Measurements from ENCODE around the gene PPP2R5D. TPM values are rescaled to one million over a fixed set of nuclear protein-coding genes. Genes with fewer than 3 reads are reported as not detected.
"Not testable (repeated sequence)": the region's sequence is repeated elsewhere in the genome, so short reads cannot be mapped to it uniquely, and the experiment has no call there.

The PPP2R5D gene
- polyA plus RNA-seq, 6 donors from 2014 or later: 13.6 to 23.8 (median 14.5) TPM

GRCh38 chr6:43029120-43029519 lies 44.8 kb downstream of the PPP2R5D start:
- peaks cover 11 to 24% of the 10 kb centered on the region in 2 donors for H3K36me3 Mint-ChIP-seq
- DNase-seq: no peak

GRCh38 chr6:43032326-43032725 lies 48.0 kb downstream of the PPP2R5D start:
- H3K27ac Mint-ChIP-seq: peak overlapping the region in 3 of 6 donors; percentile 15 to 87 (median 49)
- DNase-seq (no peak), ATAC-seq (ENCODE audit: low read depth in 2 of 2) (no peak)
- no peaks in the 10 kb centered on the region for H3K27me3 Mint-ChIP-seq
- H3K36me3 Mint-ChIP-seq: peaks cover 7 to 11% of the 10 kb centered on the region in 2 donors
- peaks cover 0 to 4% (median 0%) of the 10 kb centered on the region in 3 donors for H3K4me1 Mint-ChIP-seq
- H3K9me3 Mint-ChIP-seq: no peaks in the 10 kb centered on the region
- H3K4me3 Mint-ChIP-seq: no peak overlapping the region

More at GRCh38 chr6:43029120-43029519, 44.8 kb downstream of the PPP2R5D start:
- Mint-ChIP-seq H3K4me3 (no peak overlapping the region), H3K27ac (no peak overlapping the region), H3K9me3 (no peaks in the 10 kb centered on the region), H3K27me3 (no peaks in the 10 kb centered on the region), H3K4me1 (peaks cover 6 to 11% (median 6%) of the 10 kb centered on the region in 3 donors)
- no peak for ATAC-seq (ENCODE audit: low read depth in 2 of 2)

- DNase-seq (no peak), ATAC-seq (ENCODE audit: low read depth in 2 of 2) (no peak)
- Mint-ChIP-seq H3K36me3 (peaks cover 6 to 10% of the 10 kb centered on the region in 2 donors), H3K4me1 (no peaks in the 10 kb centered on the region), H3K4me3 (peak overlapping the region in 1 of 8 donors; percentile 31), H3K27me3 (no peaks in the 10 kb centered on the region), H3K27ac (peak overlapping the region in 2 of 6 donors; percentile 11 to 52), H3K9me3 (no peaks in the 10 kb centered on the region)
Measured at GRCh38 chr6:43033496-43034189, 49.3 kb downstream of the PPP2R5D start.

GRCh38 chr6:43034190-43034525 lies 49.8 kb downstream of the PPP2R5D start:
- H3K4me1 Mint-ChIP-seq: no peaks in the 10 kb centered on the region
- DNase-seq (no peak), ATAC-seq (ENCODE audit: low read depth in 2 of 2) (no peak)
- H3K27me3 Mint-ChIP-seq: no peaks in the 10 kb centered on the region
- peaks cover 6 to 12% of the 10 kb centered on the region in 2 donors for H3K36me3 Mint-ChIP-seq
- no peak overlapping the region for H3K4me3 Mint-ChIP-seq
- H3K27ac Mint-ChIP-seq: peak overlapping the region in 3 of 6 donors; percentile 39 to 58 (median 52)
- no peaks in the 10 kb centered on the region for H3K9me3 Mint-ChIP-seq

GRCh38 chr6:43035495-43036194 lies 51.3 kb downstream of the PPP2R5D start:
- Mint-ChIP-seq H3K27ac (peak overlapping the region in 1 of 6 donors; percentile 65), H3K4me1 (peaks cover 0 to 2% (median 0%) of the 10 kb centered on the region in 3 donors), H3K4me3 (no peak overlapping the region), H3K36me3 (peaks cover 0 to 12% of the 10 kb centered on the region in 2 donors), H3K9me3 (no peaks in the 10 kb centered on the region), H3K27me3 (no peaks in the 10 kb centered on the region)
- DNase-seq (no peak), ATAC-seq (ENCODE audit: low read depth in 2 of 2) (no peak)

- Mint-ChIP-seq H3K36me3 (peaks cover 0 to 19% of the 10 kb centered on the region in 2 donors), H3K4me3 (no peak overlapping the region)
Measured at GRCh38 chr6:43036712-43037111, 52.3 kb downstream of the PPP2R5D start.

GRCh38 chr6:43037197-43037596 lies 52.8 kb downstream of the PPP2R5D start:
- DNase-seq (no peak), ATAC-seq (ENCODE audit: low read depth in 2 of 2) (no peak)
- Mint-ChIP-seq H3K9me3 (no peaks in the 10 kb centered on the region), H3K4me3 (no peak overlapping the region), H3K36me3 (peaks cover 0 to 19% of the 10 kb centered on the region in 2 donors), H3K4me1 (peaks cover 0 to 2% (median 0%) of the 10 kb centered on the region in 3 donors), H3K27me3 (no peaks in the 10 kb centered on the region), H3K27ac (no peak overlapping the region)

More at GRCh38 chr6:43036712-43037111, 52.3 kb downstream of the PPP2R5D start:
- H3K4me1 Mint-ChIP-seq: peaks cover 0 to 2% (median 0%) of the 10 kb centered on the region in 3 donors
- H3K27me3 Mint-ChIP-seq: no peaks in the 10 kb centered on the region
- no peaks in the 10 kb centered on the region for H3K9me3 Mint-ChIP-seq
- H3K27ac Mint-ChIP-seq: no peak overlapping the region
- ATAC-seq (ENCODE audit: low read depth in 2 of 2): no peak
- DNase-seq: no peak

- ATAC-seq (ENCODE audit: low read depth in 2 of 2) (no peak), DNase-seq (no peak)
- H3K4me3 Mint-ChIP-seq: no peak overlapping the region
- H3K4me1 Mint-ChIP-seq: peaks cover 0 to 2% (median 0%) of the 10 kb centered on the region in 3 donors
- H3K36me3 Mint-ChIP-seq: peaks cover 4 to 19% of the 10 kb centered on the region in 2 donors
- no peaks in the 10 kb centered on the region for H3K9me3 Mint-ChIP-seq
- peak overlapping the region in 1 of 6 donors; percentile 75 for H3K27ac Mint-ChIP-seq
- no peaks in the 10 kb centered on the region for H3K27me3 Mint-ChIP-seq
Measured at GRCh38 chr6:43037706-43038105, 53.3 kb downstream of the PPP2R5D start.

GRCh38 chr6:43038727-43039126 lies 54.4 kb downstream of the PPP2R5D start:
- Mint-ChIP-seq H3K27ac (peak overlapping the region in 2 of 6 donors; percentile 88 to 94), H3K36me3 (peaks cover 5 to 19% of the 10 kb centered on the region in 2 donors), H3K4me3 (no peak overlapping the region)

GRCh38 chr6:43040542-43041257 lies 56.3 kb downstream of the PPP2R5D start:
- no peak for DNase-seq
- peaks cover 0 to 4% (median 2%) of the 10 kb centered on the region in 3 donors for H3K4me1 Mint-ChIP-seq
- no peak for ATAC-seq (ENCODE audit: low read depth in 2 of 2)
- no peaks in the 10 kb centered on the region for H3K27me3 Mint-ChIP-seq
- no peak overlapping the region for H3K27ac Mint-ChIP-seq
- H3K9me3 Mint-ChIP-seq: no peaks in the 10 kb centered on the region
- no peak overlapping the region for H3K4me3 Mint-ChIP-seq
- H3K36me3 Mint-ChIP-seq: peaks cover 5 to 24% of the 10 kb centered on the region in 2 donors

More at GRCh38 chr6:43038727-43039126, 54.4 kb downstream of the PPP2R5D start:
- Mint-ChIP-seq H3K9me3 (no peaks in the 10 kb centered on the region), H3K27me3 (no peaks in the 10 kb centered on the region), H3K4me1 (peaks cover 0 to 2% (median 0%) of the 10 kb centered on the region in 3 donors)
- ATAC-seq (ENCODE audit: low read depth in 2 of 2) (no peak), DNase-seq (no peak)

- not testable (repeated sequence) for DNase-seq; H3K4me1 Mint-ChIP-seq; H3K27me3 Mint-ChIP-seq; H3K27ac Mint-ChIP-seq; H3K9me3 Mint-ChIP-seq; ATAC-seq (ENCODE audit: low read depth in 2 of 2); H3K4me3 Mint-ChIP-seq
- peaks cover 5 to 30% of the 10 kb centered on the region in 2 donors for H3K36me3 Mint-ChIP-seq
Measured at GRCh38 chr6:43041475-43041874, 57.1 kb downstream of the PPP2R5D start.

GRCh38 chr6:43043310-43043709 lies 58.9 kb downstream of the PPP2R5D start:
- Mint-ChIP-seq H3K36me3 (peaks cover 5 to 23% of the 10 kb centered on the region in 2 donors), H3K9me3 (no peaks in the 10 kb centered on the region), H3K27me3 (no peaks in the 10 kb centered on the region), H3K27ac (no peak overlapping the region), H3K4me1 (peaks cover 0 to 4% (median 3%) of the 10 kb centered on the region in 3 donors), H3K4me3 (peak overlapping the region in 1 of 8 donors; percentile 22)
- no peak for ATAC-seq (ENCODE audit: low read depth in 2 of 2)
- DNase-seq: no peak

GRCh38 chr6:43045371-43045930 lies 61.1 kb downstream of the PPP2R5D start:
- ATAC-seq (ENCODE audit: low read depth in 2 of 2) (no peak), DNase-seq (no peak)
- Mint-ChIP-seq H3K27me3 (no peaks in the 10 kb centered on the region), H3K27ac (peak overlapping the region in 2 of 6 donors; percentile 26 to 39), H3K36me3 (peaks cover 5 to 17% of the 10 kb centered on the region in 2 donors), H3K9me3 (no peaks in the 10 kb centered on the region), H3K4me3 (no peak overlapping the region), H3K4me1 (peaks cover 2 to 7% (median 3%) of the 10 kb centered on the region in 3 donors)
